Measurements from ENCODE around the gene ZNF385D. TPM values are rescaled to one million over a fixed set of nuclear protein-coding genes. Genes with fewer than 3 reads are reported as not detected.

The ZNF385D gene
- total RNA-seq, 1 donor from 2014 or later = not detected

DNA sequence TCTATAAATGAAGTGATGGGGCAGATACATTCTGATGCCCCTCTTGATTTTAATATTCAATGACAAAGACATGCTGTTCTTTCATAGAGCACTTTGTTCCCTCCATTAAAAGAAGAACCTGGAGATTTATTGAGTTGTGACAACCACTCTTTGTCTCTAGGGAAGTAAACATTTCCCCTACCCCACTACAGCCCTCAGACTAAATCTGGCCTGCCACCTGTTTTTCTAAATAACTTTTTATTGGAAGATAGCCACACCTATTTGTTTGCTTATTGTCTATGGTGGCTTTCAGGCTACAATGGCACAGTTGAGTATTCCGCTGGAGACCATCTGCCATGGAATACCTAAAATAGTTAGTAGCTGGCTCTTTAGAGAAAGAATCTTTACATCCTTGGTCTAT lies 41.2 kb upstream of the ZNF385D start:
- no peaks in the 10 kb centered on the region for H3K27me3 ChIP-seq (ENCODE audit: control insufficient read depth, insufficient read depth, low read length)
- no peak for DNase-seq (ENCODE audit: low read depth)
- TF ChIP-seq, protein P1, sequence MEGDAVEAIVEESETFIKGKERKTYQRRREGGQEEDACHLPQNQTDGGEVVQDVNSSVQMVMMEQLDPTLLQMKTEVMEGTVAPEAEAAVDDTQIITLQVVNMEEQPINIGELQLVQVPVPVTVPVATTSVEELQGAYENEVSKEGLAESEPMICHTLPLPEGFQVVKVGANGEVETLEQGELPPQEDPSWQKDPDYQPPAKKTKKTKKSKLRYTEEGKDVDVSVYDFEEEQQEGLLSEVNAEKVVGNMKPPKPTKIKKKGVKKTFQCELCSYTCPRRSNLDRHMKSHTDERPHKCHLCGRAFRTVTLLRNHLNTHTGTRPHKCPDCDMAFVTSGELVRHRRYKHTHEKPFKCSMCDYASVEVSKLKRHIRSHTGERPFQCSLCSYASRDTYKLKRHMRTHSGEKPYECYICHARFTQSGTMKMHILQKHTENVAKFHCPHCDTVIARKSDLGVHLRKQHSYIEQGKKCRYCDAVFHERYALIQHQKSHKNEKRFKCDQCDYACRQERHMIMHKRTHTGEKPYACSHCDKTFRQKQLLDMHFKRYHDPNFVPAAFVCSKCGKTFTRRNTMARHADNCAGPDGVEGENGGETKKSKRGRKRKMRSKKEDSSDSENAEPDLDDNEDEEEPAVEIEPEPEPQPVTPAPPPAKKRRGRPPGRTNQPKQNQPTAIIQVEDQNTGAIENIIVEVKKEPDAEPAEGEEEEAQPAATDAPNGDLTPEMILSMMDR (IDR thresholded peaks at IDR 0.05; ENCODE audit: insufficient read depth, low read length, poor library complexity, severe bottlenecking) = no peak
- H3K36me3 ChIP-seq (ENCODE audit: control insufficient read depth, insufficient read depth, low read length) = no peaks in the 10 kb centered on the region
- no peak overlapping the region for H3K4me3 ChIP-seq (ENCODE audit: low read depth, low read length)

DNA sequence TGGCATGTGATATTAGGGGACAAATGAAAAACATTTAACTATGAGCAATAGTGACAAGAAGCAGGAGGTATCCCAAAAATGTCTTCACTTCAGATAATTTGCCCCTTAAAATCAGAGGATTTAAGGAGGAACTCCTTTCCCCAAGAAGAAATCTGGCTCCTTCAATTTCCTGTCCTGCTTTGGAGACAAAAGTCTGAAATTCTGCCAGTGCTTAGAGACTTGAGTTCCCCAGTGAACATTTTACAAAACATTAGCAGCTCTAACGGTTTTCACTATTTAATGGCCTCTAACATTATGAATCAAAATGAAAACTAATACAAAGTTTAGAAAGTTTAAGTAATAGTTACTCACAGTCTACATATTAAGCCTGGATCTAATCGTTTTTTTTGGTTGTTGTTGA lies 40.3 kb upstream of the ZNF385D start:
- Histone ChIP-seq H3K27me3 (ENCODE audit: control insufficient read depth, insufficient read depth, low read length) (no peaks in the 10 kb centered on the region), H3K36me3 (ENCODE audit: control insufficient read depth, insufficient read depth, low read length) (no peaks in the 10 kb centered on the region), H3K4me3 (ENCODE audit: low read depth, low read length) (no peak overlapping the region)
- DNase-seq (ENCODE audit: low read depth) = no peak
- TF ChIP-seq, protein P1 (IDR thresholded peaks at IDR 0.05; ENCODE audit: insufficient read depth, low read length, poor library complexity, severe bottlenecking) = no peak

DNA sequence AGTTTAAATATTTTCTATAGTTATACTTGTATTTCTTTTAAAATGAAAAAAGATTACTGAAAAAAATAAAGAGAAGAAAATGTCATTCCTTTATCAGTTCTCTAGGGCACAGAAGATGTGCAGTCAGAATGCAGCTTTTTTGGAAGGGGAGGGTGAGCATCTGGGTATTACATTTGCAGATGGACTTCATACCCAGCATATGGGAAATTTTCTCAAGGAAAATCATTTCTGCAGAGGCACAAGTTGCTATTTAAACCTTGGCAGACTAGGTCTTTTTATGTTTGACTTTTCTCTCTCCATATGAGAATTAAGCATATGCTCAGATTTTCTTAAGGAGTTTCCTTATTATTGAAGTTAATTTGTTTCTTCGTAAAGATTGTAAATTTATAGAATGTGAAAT lies 39.5 kb upstream of the ZNF385D start:
- DNase-seq (ENCODE audit: low read depth) = no peak
- no peak overlapping the region for H3K4me3 ChIP-seq (ENCODE audit: low read depth, low read length)
- TF ChIP-seq, protein P1 (IDR thresholded peaks at IDR 0.05; ENCODE audit: insufficient read depth, low read length, poor library complexity, severe bottlenecking) = no peak
- no peaks in the 10 kb centered on the region for H3K36me3 ChIP-seq (ENCODE audit: control insufficient read depth, insufficient read depth, low read length)
- H3K27me3 ChIP-seq (ENCODE audit: control insufficient read depth, insufficient read depth, low read length) = no peaks in the 10 kb centered on the region

DNA sequence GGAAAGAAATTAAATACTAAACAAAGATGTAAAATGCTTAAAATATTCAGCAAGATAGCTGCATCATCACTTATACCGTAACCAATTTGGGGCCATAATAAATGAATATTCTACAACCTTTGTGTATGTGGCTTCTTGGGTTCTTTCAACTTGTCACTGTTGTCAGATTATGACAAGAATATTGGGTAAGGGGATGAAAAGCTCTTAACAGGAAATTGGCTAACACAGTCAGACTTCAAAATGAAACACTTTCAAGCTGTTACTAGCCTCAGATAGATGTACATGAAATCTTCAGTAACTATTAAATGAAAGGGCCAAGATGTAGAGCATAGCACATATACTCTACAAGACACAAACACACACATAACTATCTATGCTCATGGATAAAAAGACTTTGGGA lies 38.7 kb upstream of the ZNF385D start:
- no peaks in the 10 kb centered on the region for H3K36me3 ChIP-seq (ENCODE audit: control insufficient read depth, insufficient read depth, low read length)
- no peak for DNase-seq (ENCODE audit: low read depth)
- no peak overlapping the region for H3K4me3 ChIP-seq (ENCODE audit: low read depth, low read length)
- TF ChIP-seq, protein P1 (IDR thresholded peaks at IDR 0.05; ENCODE audit: insufficient read depth, low read length, poor library complexity, severe bottlenecking) = no peak
- H3K27me3 ChIP-seq (ENCODE audit: control insufficient read depth, insufficient read depth, low read length) = no peaks in the 10 kb centered on the region

DNA sequence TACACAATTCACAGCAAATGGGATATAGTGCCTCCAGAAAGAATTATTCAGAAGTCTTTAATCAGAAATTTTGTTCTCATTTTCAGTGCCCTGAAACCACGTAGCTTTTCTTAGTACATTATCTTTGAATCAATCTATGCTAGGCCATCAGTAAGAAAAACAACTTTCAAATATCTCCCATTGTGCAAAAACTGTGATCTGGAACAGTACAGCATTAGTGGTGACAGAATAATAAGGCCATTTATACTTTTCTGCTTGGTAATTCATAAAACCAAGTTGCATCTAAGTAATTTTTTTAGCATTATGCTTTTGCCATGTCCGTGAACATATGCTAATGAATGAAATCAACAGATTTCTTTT lies 35.4 kb upstream of the ZNF385D start:
- H3K4me3 ChIP-seq (ENCODE audit: low read depth, low read length) = no peak overlapping the region
- H3K27me3 ChIP-seq (ENCODE audit: control insufficient read depth, insufficient read depth, low read length) = no peaks in the 10 kb centered on the region
- TF ChIP-seq, protein P1 (IDR thresholded peaks at IDR 0.05; ENCODE audit: insufficient read depth, low read length, poor library complexity, severe bottlenecking) = no peak
- no peak for DNase-seq (ENCODE audit: low read depth)
- H3K36me3 ChIP-seq (ENCODE audit: control insufficient read depth, insufficient read depth, low read length) = no peaks in the 10 kb centered on the region

DNA sequence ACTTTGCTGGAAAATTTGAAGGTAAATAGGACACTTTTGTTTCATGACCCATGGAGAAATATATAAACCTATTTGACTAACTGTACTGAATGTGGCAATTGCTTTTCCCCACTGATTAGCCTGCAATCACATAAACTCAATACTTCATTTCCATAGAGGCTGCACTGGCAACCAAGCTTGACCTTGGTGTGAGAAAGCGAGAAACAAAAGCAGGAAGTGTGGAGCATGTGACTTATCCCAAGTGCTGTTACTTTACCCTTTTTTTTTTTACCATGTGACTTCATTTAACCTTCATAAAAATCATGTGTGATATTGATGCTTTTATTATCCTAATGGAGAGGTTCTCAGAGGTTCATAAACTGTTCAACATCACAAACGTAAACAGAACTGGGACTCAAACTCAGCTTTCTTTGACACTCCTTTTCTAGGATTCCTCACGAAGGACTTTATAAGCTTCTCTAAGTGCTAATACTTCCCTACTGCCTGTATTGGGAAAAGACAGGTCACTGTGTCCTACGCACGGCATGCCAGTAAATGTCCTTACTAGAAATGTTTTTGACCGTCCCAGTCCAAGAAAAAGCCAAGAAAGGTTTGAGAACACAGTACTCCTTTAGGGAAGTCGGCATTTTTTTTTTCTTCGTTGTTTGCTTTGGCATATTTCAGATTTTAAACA lies 34.9 kb upstream of the ZNF385D start:
- H3K27me3 ChIP-seq (ENCODE audit: control insufficient read depth, insufficient read depth, low read length) = no peaks in the 10 kb centered on the region
- H3K4me3 ChIP-seq (ENCODE audit: low read depth, low read length) = no peak overlapping the region
- no peak for DNase-seq (ENCODE audit: low read depth)
- TF ChIP-seq, protein P1 (IDR thresholded peaks at IDR 0.05; ENCODE audit: insufficient read depth, low read length, poor library complexity, severe bottlenecking) = no peak
- no peaks in the 10 kb centered on the region for H3K36me3 ChIP-seq (ENCODE audit: control insufficient read depth, insufficient read depth, low read length)

All from kidney epithelial cell (primary cell).